Colonic mucosa (tissue), 4 donors: ENCODE results near the gene GSG1L. TPM values are rescaled to one million over a fixed set of nuclear protein-coding genes. Genes with fewer than 3 reads are reported as not detected.

ENCODE experiments used
- DNase-seq: peaks from one replicate; pipeline ENCODE4 v3.0.0-alpha.2; 2020
- H3K27ac ChIP-seq: fragments of 200-600 bp; one replicate; pipeline ENCODE4 v1.8.0; 2021
- H3K27me3 ChIP-seq: fragments of 200-600 bp; one replicate; pipeline ENCODE4 v1.8.0; 2021
- H3K36me3 ChIP-seq: fragments of 200-600 bp; one replicate; pipeline ENCODE4 v1.8.0; 2021
- H3K4me1 ChIP-seq: fragments of 200-600 bp; one replicate; pipeline ENCODE4 v1.8.0; 2021; ENCODE audit warnings: mild to moderate bottlenecking
- H3K4me3 ChIP-seq: fragments of 200-600 bp; one replicate; pipeline ENCODE4 v1.8.0; 2021
- H3K9ac ChIP-seq, 2 donors: one replicate each; pipeline ENCODE4 v1.7.0; 2013; ENCODE audit warnings: control low read depth in 2 of 2, low read depth in 2 of 2, low read length in 2 of 2
- H3K9me3 ChIP-seq: fragments of 200-600 bp; one replicate; pipeline ENCODE4 v1.8.0; 2021
- CTCF ChIP-seq: fragments of 200-600 bp; IDR thresholded peaks from one replicate; pipeline ENCODE4 v1.8.0; 2022; ENCODE audit warnings: antibody characterized with exemption, mild to moderate bottlenecking
- intact Hi-C: fragments of 100-400 bp; cut with DNase I; formaldehyde crosslinking; loops from one replicate; pipeline ENCODE4 v1.14.1; 2022
- total RNA-seq, 2 donors: library from RNA; stranded (reverse); fragmentation: NEBNext Ultra II Directional in 1 of 2; extraction: Animal tissue kit (Norgen Biotek cat#: 25700) in 1 of 2; gene quantifications; one replicate each; pipeline ENCODE4 v1.2.1, GENCODE V29; 2021
- donor health status: healthy.
- donor health status: DM: no; HTN: no; CAD: no.
- donor health status: DM: no; HTN: no; CAD: no.

The GSG1L gene
- total RNA-seq, 2 donors from 2014 or later, result 0.13 to 0.15 TPM

GRCh38 chr16:27759967-27760788 is 303.3 kb downstream of the GSG1L start:
- intact Hi-C loops, result no loop called here
- no peak for TF ChIP-seq CTCF

GRCh38 chr16:27759301-27759871 is 304.1 kb downstream of the GSG1L start:
- Histone ChIP-seq H3K27me3 (no peaks in the 10 kb centered on the region), H3K27ac (no peak overlapping the region), H3K4me3 (no peak overlapping the region), H3K36me3 (no peaks in the 10 kb centered on the region), H3K9me3 (no peaks in the 10 kb centered on the region), H3K9ac (no peak overlapping the region), H3K4me1 (no peaks in the 10 kb centered on the region)
- TF ChIP-seq CTCF, result no peak
- intact Hi-C loops, result no loop called here
- DNase-seq, result no peak

More at GRCh38 chr16:27759967-27760788, 303.3 kb downstream of the GSG1L start:
- Histone ChIP-seq H3K27me3 (no peaks in the 10 kb centered on the region), H3K4me3 (no peak overlapping the region), H3K9ac (no peak overlapping the region), H3K4me1 (no peaks in the 10 kb centered on the region), H3K27ac (no peak overlapping the region), H3K36me3 (no peaks in the 10 kb centered on the region), H3K9me3 (no peaks in the 10 kb centered on the region)
- DNase-seq, result no peak

- intact Hi-C loops, result no loop called here
- TF ChIP-seq CTCF, result no peak
- Histone ChIP-seq H3K9me3 (no peaks in the 10 kb centered on the region), H3K9ac (no peak overlapping the region), H3K27me3 (no peaks in the 10 kb centered on the region), H3K36me3 (no peaks in the 10 kb centered on the region), H3K4me1 (no peaks in the 10 kb centered on the region), H3K4me3 (no peak overlapping the region), H3K27ac (no peak overlapping the region)
- no peak for DNase-seq
These were observed 305.0 kb downstream of the GSG1L start for GRCh38 chr16:27758544-27758943.

- H3K9ac ChIP-seq, result no peak overlapping the region
- TF ChIP-seq CTCF, result no peak
- no peak overlapping the region for H3K4me3 ChIP-seq
- H3K9me3 ChIP-seq, result no peaks in the 10 kb centered on the region
- no peaks in the 10 kb centered on the region for H3K4me1 ChIP-seq
- no peak for DNase-seq
- intact Hi-C loops, result no loop called here
- no peaks in the 10 kb centered on the region for H3K36me3 ChIP-seq
- H3K27me3 ChIP-seq, result no peaks in the 10 kb centered on the region
- no peak overlapping the region for H3K27ac ChIP-seq
These were observed 307.1 kb downstream of the GSG1L start for GRCh38 chr16:27756206-27756970.

GRCh38 chr16:27754788-27755690 is 308.5 kb downstream of the GSG1L start:
- no peaks in the 10 kb centered on the region for H3K4me1 ChIP-seq
- no peak overlapping the region for H3K27ac ChIP-seq
- intact Hi-C loops, result no loop called here
- H3K4me3 ChIP-seq, result no peak overlapping the region
- DNase-seq, result no peak
- no peaks in the 10 kb centered on the region for H3K27me3 ChIP-seq
- no peak overlapping the region for H3K9ac ChIP-seq
- H3K9me3 ChIP-seq, result no peaks in the 10 kb centered on the region
- H3K36me3 ChIP-seq, result no peaks in the 10 kb centered on the region
- TF ChIP-seq CTCF, result no peak
